Lung (tissue), 12 donors: ENCODE results near the gene PDE8B. TPM values are rescaled to one million over a fixed set of nuclear protein-coding genes. Genes with fewer than 3 reads are reported as not detected.
A peak's percentile ranks its signal among the peaks of the same experiment; 100 is the strongest.

Experiments
- ATAC-seq: fragments of 200-7000 bp; cut with Tn5 transposase; one replicate; pipeline ENCODE4 v1.9.1; 2020; ENCODE audit warnings: moderate number of reproducible peaks; ENCODE audit not compliant: insufficient read depth, low FRiP score
- DNase-seq, 3 donors: peaks; one replicate each; pipeline ENCODE4 v3.0.0-alpha.2; 2013 to 2017
- H3K27ac ChIP-seq, 2 donors: one replicate each; pipeline ENCODE4 v1.5.1; 2013; ENCODE audit warnings: mild to moderate bottlenecking in 2 of 2, moderate library complexity in 2 of 2, control low read depth in 1 of 2, inconsistent platforms in 1 of 2, low read depth in 1 of 2, low read length in 1 of 2
- H3K27me3 ChIP-seq, 3 donors: one replicate each; pipeline ENCODE4 v1.5.1; 2013; ENCODE audit warnings: low read length in 2 of 3; ENCODE audit not compliant: control insufficient read depth in 3 of 3, insufficient read depth in 3 of 3
- H3K36me3 ChIP-seq, 4 donors: one replicate each; pipeline ENCODE4 v1.5.1; 2013; ENCODE audit warnings: low read length in 4 of 4, mild to moderate bottlenecking in 1 of 4, moderate library complexity in 1 of 4; ENCODE audit not compliant: control insufficient read depth in 4 of 4, insufficient read depth in 4 of 4
- H3K4me1 ChIP-seq, 5 donors: one replicate each; pipeline ENCODE4 v1.5.1; 2013; ENCODE audit warnings: low read length in 5 of 5, mild to moderate bottlenecking in 2 of 5, moderate library complexity in 1 of 5; ENCODE audit not compliant: control insufficient read depth in 5 of 5, insufficient read depth in 5 of 5
- H3K4me3 ChIP-seq: one replicate; pipeline ENCODE4 v1.5.1; 2013; ENCODE audit warnings: mild to moderate bottlenecking, control low read depth, moderate library complexity
- H3K9ac ChIP-seq, 2 donors: one replicate each; pipeline ENCODE4 v1.5.1; 2013; ENCODE audit warnings: low read length in 2 of 2, control low read depth in 1 of 2; ENCODE audit not compliant: insufficient read depth in 1 of 2
- H3K9me3 ChIP-seq, 4 donors: one replicate each; pipeline ENCODE4 v1.5.1; 2013; ENCODE audit warnings: low read length in 3 of 4, mild to moderate bottlenecking in 1 of 4, moderate library complexity in 1 of 4; ENCODE audit not compliant: control insufficient read depth in 4 of 4, insufficient read depth in 3 of 4
- CTCF ChIP-seq: IDR thresholded peaks from 2 replicates; pipeline ENCODE4 v1.5.1; 2012; ENCODE audit warnings: mild to moderate bottlenecking; ENCODE audit errors: control extremely low read depth, extremely low read depth
- WGBS, 2 donors: extraction: QIAGEN DNeasy Blood & Tissue Kit; methylation state at CpG; one replicate each; pipeline ENCODE4 v1.1.7; 2013; 5-methylcytosine and 5-hydroxymethylcytosine counted together
- polyA plus RNA-seq, 2 donors: library from polyadenylated mRNA; stranded (reverse); fragments of 200-250 nt; gene quantifications; one replicate each; pipeline ENCODE4 v1.2.1, GENCODE V29; 2013
- total RNA-seq, 2 donors: library from RNA; depleted of rRNA in 1 of 2; stranded (reverse); fragments of >200 nt in 1 of 2; gene quantifications; one replicate each; pipeline ENCODE4 v1.2.1, GENCODE V29; 2014 to 2021
- donor health status: control.
- donor health status: control.
- donor health status: Bipolar disorder and iron deficiency.
- donor health status: healthy.
- donor health status: DM: yes; HTN: yes; CAD: no.

PDE8B gene
- total and polyA plus RNA-seq, 4 donors, result 1.6 to 10.6 (median 2.1) TPM

DNA sequence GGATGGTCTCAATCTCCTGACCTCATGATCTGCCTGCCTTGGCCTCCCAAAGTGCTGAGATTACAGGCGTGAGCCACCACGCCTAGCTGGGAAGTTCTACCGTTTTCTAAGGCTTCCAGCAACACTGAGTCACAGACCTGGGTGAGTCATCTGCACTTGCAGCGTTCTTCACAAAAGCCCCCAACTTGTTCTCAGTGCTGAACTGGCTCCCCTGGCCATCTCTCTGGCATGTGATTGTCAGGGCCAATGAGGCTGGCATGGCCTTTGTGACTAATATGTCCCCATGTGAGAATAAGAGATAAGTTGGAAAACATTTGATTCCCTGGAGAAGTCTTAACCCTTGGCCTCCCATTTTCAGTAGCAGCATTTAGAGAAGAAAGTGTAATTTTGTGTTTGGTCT lies 157.3 kb downstream of the PDE8B start:
- H3K9ac ChIP-seq, result no peak overlapping the region
- H3K4me1 ChIP-seq, result no peaks in the 10 kb centered on the region
- no peak for DNase-seq
- no peak for ATAC-seq
- H3K27ac ChIP-seq, result no peak overlapping the region
- no peaks in the 10 kb centered on the region for H3K36me3 ChIP-seq
- no peak overlapping the region for H3K4me3 ChIP-seq
- TF ChIP-seq CTCF, result no peak
- 82 to 91% methylated on average over 4 of the region's 4 CpGs for WGBS, 2 donors
- no peaks in the 10 kb centered on the region for H3K27me3 ChIP-seq
- H3K9me3 ChIP-seq, result no peaks in the 10 kb centered on the region

DNA sequence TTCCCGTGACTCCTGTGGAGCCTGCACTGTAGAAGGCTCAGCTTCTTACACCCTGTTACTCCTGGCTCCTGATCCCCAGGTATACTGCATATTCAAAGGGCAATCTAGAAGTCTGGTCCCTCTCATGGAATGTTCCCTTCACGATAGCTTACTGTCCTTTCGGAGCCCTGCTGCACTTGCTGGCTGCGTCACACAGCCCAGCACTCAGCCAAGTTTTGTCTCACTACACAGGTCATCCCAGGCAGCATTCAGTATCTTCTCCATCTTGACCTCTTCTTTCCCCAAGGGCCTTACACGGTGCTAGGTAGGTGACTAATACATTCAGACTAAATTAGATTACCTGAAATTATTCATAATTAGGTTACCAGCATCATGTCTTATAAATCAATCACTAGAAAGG lies 157.9 kb downstream of the PDE8B start:
- Histone ChIP-seq H3K36me3 (no peaks in the 10 kb centered on the region), H3K4me1 (no peaks in the 10 kb centered on the region), H3K9ac (no peak overlapping the region), H3K27me3 (no peaks in the 10 kb centered on the region), H3K4me3 (no peak overlapping the region), H3K9me3 (no peaks in the 10 kb centered on the region), H3K27ac (no peak overlapping the region)
- 87 to 92% methylated on average over 5 of the region's 5 CpGs for WGBS, 2 donors
- no peak for TF ChIP-seq CTCF
- DNase-seq (no peak), ATAC-seq (no peak)

DNA sequence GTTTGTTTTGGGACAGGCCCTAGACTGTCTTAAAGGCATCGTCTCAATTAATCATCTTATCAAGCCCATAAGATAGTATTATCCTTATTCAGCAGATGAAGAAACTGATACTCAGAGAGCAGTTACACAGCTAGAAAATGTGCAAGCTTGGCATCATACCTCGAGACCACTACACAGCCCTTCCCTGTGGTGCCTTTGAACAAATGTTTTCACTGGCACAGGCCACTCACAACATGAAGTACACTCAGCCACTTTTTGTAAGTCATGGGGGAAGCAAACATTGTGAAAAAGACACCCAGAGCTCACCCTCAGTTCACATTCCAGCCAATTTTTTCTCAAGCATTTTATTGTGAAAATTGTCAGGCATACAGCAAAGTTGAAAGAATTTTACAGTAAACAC lies 159.1 kb downstream of the PDE8B start:
- no peak for TF ChIP-seq CTCF
- H3K27me3 ChIP-seq, result no peaks in the 10 kb centered on the region
- no peak overlapping the region for H3K27ac ChIP-seq
- no peak for ATAC-seq
- no peak overlapping the region for H3K4me3 ChIP-seq
- H3K36me3 ChIP-seq, result no peaks in the 10 kb centered on the region
- no peaks in the 10 kb centered on the region for H3K9me3 ChIP-seq
- 63 to 96% methylated on average over 2 of the region's 2 CpGs for WGBS, 2 donors
- H3K9ac ChIP-seq, result no peak overlapping the region
- peak in 1 of 3 donors; percentile 19 for DNase-seq
- no peaks in the 10 kb centered on the region for H3K4me1 ChIP-seq

- Histone ChIP-seq H3K4me1 (no peaks in the 10 kb centered on the region), H3K36me3 (no peaks in the 10 kb centered on the region), H3K9me3 (no peaks in the 10 kb centered on the region), H3K9ac (no peak overlapping the region), H3K4me3 (no peak overlapping the region), H3K27ac (no peak overlapping the region), H3K27me3 (no peaks in the 10 kb centered on the region)
- DNase-seq (no peak), ATAC-seq (no peak)
- TF ChIP-seq CTCF, result no peak
- 67 to 79% methylated on average over 3 of the region's 3 CpGs for WGBS, 2 donors
Measured at GRCh38 chr5:77374686-77375085, 164.2 kb downstream of the PDE8B start.
